HG03039 (cell line): ENCODE results near the gene CCDC144A.
"Not testable (repeated sequence)": the region's sequence is repeated elsewhere in the genome, so short reads cannot be mapped to it uniquely, and the experiment has no call there.

ENCODE experiments used
- ATAC-seq: cut with Tn5 transposase; IDR thresholded peaks from one replicate; pipeline ENCODE4 v1.9.1; 2021; ENCODE audit warnings: mild to moderate bottlenecking, moderate library complexity; ENCODE audit not compliant: unreplicated experiment

CCDC144A gene

GRCh38 chr17:16751924-16752287 lies 61.9 kb downstream of the CCDC144A start:
- not testable (repeated sequence) for ATAC-seq

GRCh38 chr17:16757520-16757919 lies 67.5 kb downstream of the CCDC144A start:
- ATAC-seq: not testable (repeated sequence)

GRCh38 chr17:16758177-16758576 lies 68.1 kb downstream of the CCDC144A start:
- not testable (repeated sequence) for ATAC-seq

GRCh38 chr17:16768290-16769175 lies 78.5 kb downstream of the CCDC144A start:
- ATAC-seq: not testable (repeated sequence)

- not testable (repeated sequence) for ATAC-seq
These were observed 82.5 kb downstream of the CCDC144A start for GRCh38 chr17:16772394-16773145.

- ATAC-seq: not testable (repeated sequence)
These were observed 83.1 kb downstream of the CCDC144A start for GRCh38 chr17:16773146-16773522.

- ATAC-seq: not testable (repeated sequence)
These were observed 97.8 kb downstream of the CCDC144A start for GRCh38 chr17:16787851-16788250.

- ATAC-seq: not testable (repeated sequence)
These were observed 99.0 kb downstream of the CCDC144A start for GRCh38 chr17:16788889-16789536.

- ATAC-seq: not testable (repeated sequence)
These were observed 99.6 kb downstream of the CCDC144A start for GRCh38 chr17:16789622-16790021.

GRCh38 chr17:16790313-16790871 lies 100.4 kb downstream of the CCDC144A start:
- not testable (repeated sequence) for ATAC-seq

- ATAC-seq: not testable (repeated sequence)
These were observed 104.2 kb downstream of the CCDC144A start for GRCh38 chr17:16794215-16794614.

- ATAC-seq: not testable (repeated sequence)
These were observed 105.9 kb downstream of the CCDC144A start for GRCh38 chr17:16795894-16796293.

- ATAC-seq: not testable (repeated sequence)
These were observed 114.8 kb downstream of the CCDC144A start for GRCh38 chr17:16804851-16805250.

- not testable (repeated sequence) for ATAC-seq
These were observed 116.6 kb downstream of the CCDC144A start for GRCh38 chr17:16806599-16806998.

GRCh38 chr17:16807620-16808019 lies 117.6 kb downstream of the CCDC144A start:
- ATAC-seq: not testable (repeated sequence)

GRCh38 chr17:16810236-16810635 lies 120.2 kb downstream of the CCDC144A start:
- ATAC-seq: not testable (repeated sequence)

GRCh38 chr17:16812126-16812525 lies 122.1 kb downstream of the CCDC144A start:
- not testable (repeated sequence) for ATAC-seq

- no peak for ATAC-seq
These were observed 124.4 kb downstream of the CCDC144A start for GRCh38 chr17:16814439-16814838.

GRCh38 chr17:16817201-16817600 lies 127.2 kb downstream of the CCDC144A start:
- no peak for ATAC-seq

GRCh38 chr17:16817940-16818339 lies 127.9 kb downstream of the CCDC144A start:
- not testable (repeated sequence) for ATAC-seq

- no peak for ATAC-seq
These were observed 128.3 kb downstream of the CCDC144A start for GRCh38 chr17:16818340-16818739.
